D721Med (cell line): ENCODE results near the gene TRIP4.
"Not testable (repeated sequence)": the region's sequence is repeated elsewhere in the genome, so short reads cannot be mapped to it uniquely, and the experiment has no call there.

Experiments
- DNase-seq: peaks from one replicate; pipeline ENCODE4 v3.0.0; 2011; ENCODE audit warnings: low spot score; ENCODE audit not compliant: insufficient read length
- FAIRE-seq: peaks from 2 replicates; lab custom pipeline; 2011; peaks lifted over from hg19 to GRCh38; lab: Jason Lieb, UNC
- CTCF ChIP-seq: IDR thresholded peaks from 2 replicates; pipeline ENCODE4 v1.5.1; 2012; ENCODE audit warnings: mild to moderate bottlenecking, control low read depth; ENCODE audit not compliant: insufficient read depth; ENCODE audit errors: missing control alignments

The TRIP4 gene

GRCh38 chr15:64356710-64357040 is 31.0 kb upstream of the TRIP4 start:
- TF ChIP-seq CTCF, result no peak
- no peak for DNase-seq
- no peak for FAIRE-seq

- TF ChIP-seq CTCF, result no peak
- DNase-seq, result no peak
- no peak for FAIRE-seq
Measured at GRCh38 chr15:64361259-64361658, 26.4 kb upstream of the TRIP4 start.

GRCh38 chr15:64369078-64369607 is 18.5 kb upstream of the TRIP4 start:
- no peak for TF ChIP-seq CTCF
- DNase-seq, result no peak
- no peak for FAIRE-seq

GRCh38 chr15:64371383-64371782 is 16.3 kb upstream of the TRIP4 start:
- DNase-seq, FAIRE-seq: not testable (repeated sequence)

- DNase-seq (no peak), FAIRE-seq (no peak)
Measured at GRCh38 chr15:64373360-64373759, 14.3 kb upstream of the TRIP4 start.

GRCh38 chr15:64379216-64379960 is 8.2 kb upstream of the TRIP4 start:
- no peak for FAIRE-seq
- no peak for TF ChIP-seq CTCF
- DNase-seq, result no peak

More at GRCh38 chr15:64373360-64373759, 14.3 kb upstream of the TRIP4 start:
- TF ChIP-seq CTCF, result no peak

- DNase-seq, FAIRE-seq: not testable (repeated sequence)
Measured at GRCh38 chr15:64380130-64380870, 7.3 kb upstream of the TRIP4 start.
